Liver (tissue), 3 donors: ENCODE data around the gene TNS3.

Experiments
- EGR1 ChIP-seq, 2 donors: IDR thresholded peaks; 2 replicates each; pipeline ENCODE4 v1.6.1; 2016 to 2018; ENCODE audit warnings: antibody characterized with exemption in 2 of 2, low read depth in 2 of 2
- JUND ChIP-seq, 2 donors: IDR thresholded peaks; 2 replicates each; pipeline ENCODE4 v1.6.1; 2016; ENCODE audit warnings: antibody characterized with exemption in 2 of 2
- RAD21 ChIP-seq, 2 donors: IDR thresholded peaks; 2 replicates each; pipeline ENCODE4 v1.6.1; 2016; ENCODE audit warnings: antibody characterized with exemption in 2 of 2, mild to moderate bottlenecking in 2 of 2
- TF ChIP-seq, protein P1 (sequence below): fragments of 150-350 bp; IDR thresholded peaks from 2 replicates; pipeline ENCODE4 v1.5.1; 2017; ENCODE audit warnings: improper control_type of control experiment, low read depth, low read length; ENCODE audit not compliant: missing input control
- TF ChIP-seq, protein P2 (sequence below): IDR thresholded peaks from 2 replicates; pipeline ENCODE4 v1.6.1; 2016; ENCODE audit warnings: antibody characterized with exemption, mild to moderate bottlenecking
- donor health status: healthy.
- donor health status: healthy.

DNA sequence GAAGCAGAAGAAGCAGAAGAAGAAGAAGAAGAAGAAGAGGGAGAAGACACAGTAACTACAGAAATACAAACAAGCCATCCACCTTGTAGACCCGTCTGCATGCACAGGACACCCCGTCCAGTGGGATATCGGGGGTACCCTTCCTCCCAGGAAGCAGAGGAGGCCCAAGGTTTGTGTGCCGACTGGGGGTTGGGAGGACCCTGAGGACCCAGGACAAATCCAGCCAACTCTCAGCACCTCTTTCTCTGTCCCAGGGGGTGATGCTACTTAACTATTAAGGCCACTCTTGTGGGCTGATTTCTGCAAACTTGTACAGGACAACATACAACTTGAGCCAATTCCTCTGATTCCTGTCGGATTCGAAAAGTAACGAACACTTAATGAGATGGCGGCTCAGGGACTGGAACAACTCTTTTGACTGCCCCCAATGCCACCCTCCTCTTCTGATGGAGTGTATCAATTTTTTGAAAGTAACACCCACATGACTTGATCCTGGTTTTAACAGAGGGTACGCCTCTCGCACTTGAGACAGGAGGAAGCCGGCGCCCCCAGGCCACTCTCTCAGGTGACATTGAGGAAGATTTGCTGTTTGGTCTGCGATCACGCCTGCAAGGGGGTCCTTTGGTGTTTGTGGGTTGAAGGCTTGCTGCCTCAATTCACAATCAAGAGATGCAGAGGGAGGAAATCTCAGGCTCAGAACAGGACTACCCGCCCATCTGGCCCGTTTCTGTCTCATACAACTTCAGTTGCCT lies 192.6 kb downstream of the TNS3 start:
- TF ChIP-seq, protein P1, sequence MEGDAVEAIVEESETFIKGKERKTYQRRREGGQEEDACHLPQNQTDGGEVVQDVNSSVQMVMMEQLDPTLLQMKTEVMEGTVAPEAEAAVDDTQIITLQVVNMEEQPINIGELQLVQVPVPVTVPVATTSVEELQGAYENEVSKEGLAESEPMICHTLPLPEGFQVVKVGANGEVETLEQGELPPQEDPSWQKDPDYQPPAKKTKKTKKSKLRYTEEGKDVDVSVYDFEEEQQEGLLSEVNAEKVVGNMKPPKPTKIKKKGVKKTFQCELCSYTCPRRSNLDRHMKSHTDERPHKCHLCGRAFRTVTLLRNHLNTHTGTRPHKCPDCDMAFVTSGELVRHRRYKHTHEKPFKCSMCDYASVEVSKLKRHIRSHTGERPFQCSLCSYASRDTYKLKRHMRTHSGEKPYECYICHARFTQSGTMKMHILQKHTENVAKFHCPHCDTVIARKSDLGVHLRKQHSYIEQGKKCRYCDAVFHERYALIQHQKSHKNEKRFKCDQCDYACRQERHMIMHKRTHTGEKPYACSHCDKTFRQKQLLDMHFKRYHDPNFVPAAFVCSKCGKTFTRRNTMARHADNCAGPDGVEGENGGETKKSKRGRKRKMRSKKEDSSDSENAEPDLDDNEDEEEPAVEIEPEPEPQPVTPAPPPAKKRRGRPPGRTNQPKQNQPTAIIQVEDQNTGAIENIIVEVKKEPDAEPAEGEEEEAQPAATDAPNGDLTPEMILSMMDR = no peak
- TF ChIP-seq, protein P2, sequence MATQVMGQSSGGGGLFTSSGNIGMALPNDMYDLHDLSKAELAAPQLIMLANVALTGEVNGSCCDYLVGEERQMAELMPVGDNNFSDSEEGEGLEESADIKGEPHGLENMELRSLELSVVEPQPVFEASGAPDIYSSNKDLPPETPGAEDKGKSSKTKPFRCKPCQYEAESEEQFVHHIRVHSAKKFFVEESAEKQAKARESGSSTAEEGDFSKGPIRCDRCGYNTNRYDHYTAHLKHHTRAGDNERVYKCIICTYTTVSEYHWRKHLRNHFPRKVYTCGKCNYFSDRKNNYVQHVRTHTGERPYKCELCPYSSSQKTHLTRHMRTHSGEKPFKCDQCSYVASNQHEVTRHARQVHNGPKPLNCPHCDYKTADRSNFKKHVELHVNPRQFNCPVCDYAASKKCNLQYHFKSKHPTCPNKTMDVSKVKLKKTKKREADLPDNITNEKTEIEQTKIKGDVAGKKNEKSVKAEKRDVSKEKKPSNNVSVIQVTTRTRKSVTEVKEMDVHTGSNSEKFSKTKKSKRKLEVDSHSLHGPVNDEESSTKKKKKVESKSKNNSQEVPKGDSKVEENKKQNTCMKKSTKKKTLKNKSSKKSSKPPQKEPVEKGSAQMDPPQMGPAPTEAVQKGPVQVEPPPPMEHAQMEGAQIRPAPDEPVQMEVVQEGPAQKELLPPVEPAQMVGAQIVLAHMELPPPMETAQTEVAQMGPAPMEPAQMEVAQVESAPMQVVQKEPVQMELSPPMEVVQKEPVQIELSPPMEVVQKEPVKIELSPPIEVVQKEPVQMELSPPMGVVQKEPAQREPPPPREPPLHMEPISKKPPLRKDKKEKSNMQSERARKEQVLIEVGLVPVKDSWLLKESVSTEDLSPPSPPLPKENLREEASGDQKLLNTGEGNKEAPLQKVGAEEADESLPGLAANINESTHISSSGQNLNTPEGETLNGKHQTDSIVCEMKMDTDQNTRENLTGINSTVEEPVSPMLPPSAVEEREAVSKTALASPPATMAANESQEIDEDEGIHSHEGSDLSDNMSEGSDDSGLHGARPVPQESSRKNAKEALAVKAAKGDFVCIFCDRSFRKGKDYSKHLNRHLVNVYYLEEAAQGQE = no peak
- TF ChIP-seq JUND (IDR thresholded peaks at IDR 0.05) (no peak), RAD21 (IDR thresholded peaks at IDR 0.05) (no peak), EGR1 (IDR thresholded peaks at IDR 0.05; ENCODE audit: low read depth in 2 of 2) (no peak)
